Ovary (tissue), 9 donors: ENCODE results near the gene PTPRG. TPM values are rescaled to one million over a fixed set of nuclear protein-coding genes. Genes with fewer than 3 reads are reported as not detected.

Experiments used
- DNase-seq, 5 donors: peaks; one replicate each; pipeline ENCODE4 v3.0.0-alpha.2; 2019 to 2020
- H3K27ac ChIP-seq, 2 donors: fragments of 200-600 bp; one replicate each; pipeline versions ENCODE4 v1.5.1 to v1.8.0; 2019 to 2022
- H3K27me3 ChIP-seq: fragments of 200-600 bp; one replicate; pipeline ENCODE4 v1.8.0; 2022
- H3K36me3 ChIP-seq: fragments of 200-600 bp; sonication (generic); one replicate; pipeline ENCODE4 v1.5.1; 2019
- H3K4me1 ChIP-seq: one replicate; pipeline ENCODE4 v1.8.1; 2013; ENCODE audit warnings: mild to moderate bottlenecking, moderate library complexity; ENCODE audit not compliant: insufficient read depth
- H3K4me3 ChIP-seq: fragments of 200-600 bp; sonication (generic); one replicate; pipeline ENCODE4 v1.5.1; 2017
- H3K9me3 ChIP-seq, 2 donors: fragments of 200-600 bp in 1 of 2; sonication (generic) in 1 of 2; one replicate each; pipeline versions ENCODE4 v1.5.1 to v1.8.1; 2013 to 2019; ENCODE audit warnings: mild to moderate bottlenecking in 1 of 2, moderate library complexity in 1 of 2
- CTCF ChIP-seq, 3 donors: fragments of 450-650 bp in 2 of 3; fragments of 200-600 bp in 1 of 3; IDR thresholded peaks; one replicate each; pipeline versions ENCODE4 v1.5.1 to v1.8.0; 2016 to 2022; ENCODE audit warnings: antibody characterized with exemption in 3 of 3, mild to moderate bottlenecking in 1 of 3
- EP300 ChIP-seq: sonication (generic); formaldehyde crosslinking; IDR thresholded peaks from one replicate; pipeline ENCODE4 v1.6.1; 2017; ENCODE audit warnings: antibody characterized with exemption
- POLR2A ChIP-seq: fragments of 450-650 bp; IDR thresholded peaks from one replicate; pipeline ENCODE4 v1.6.1; 2017; ENCODE audit warnings: antibody characterized with exemption, mild to moderate bottlenecking, moderate library complexity
- WGBS, 3 donors: extraction: QIAGEN DNeasy Blood & Tissue Kit in 1 of 3; methylation state at CpG; one replicate each; pipeline versions ENCODE4 v1.1.5 to v1.1.7; 2013 to 2017; 5-methylcytosine and 5-hydroxymethylcytosine counted together
- intact Hi-C, 4 donors: fragments of 100-400 bp; cut with DNase I; formaldehyde crosslinking; loops; one replicate each; pipeline versions ENCODE4 v1.11.0 to v1.15.1; 2022 to 2023
- polyA plus RNA-seq, 2 donors: library from polyadenylated mRNA; stranded (reverse); fragments of 200-250 nt in 1 of 2; fragments of 350-450 nt in 1 of 2; fragmentation: Illumina TruSeq in 1 of 2; extraction: RNeasy Lipid Tissue Mini Kit (QIAGEN cat#74804) in 1 of 2; gene quantifications; one replicate each; pipeline ENCODE4 v1.2.3, GENCODE V29; 2013 to 2014
- total RNA-seq, 7 donors: library from RNA; depleted of rRNA in 2 of 7; stranded (reverse); fragments of >200 nt in 2 of 7; fragmentation: NEBNext Ultra II Directional in 3 of 7; extraction: Animal tissue kit (Norgen Biotek cat#: 25700) in 3 of 7; gene quantifications; one replicate each; pipeline versions ENCODE4 v1.1.0 to v1.2.4, GENCODE V29; 2016 to 2023
- donor health status: DM: no; HTN: no; CAD: no; lungs with moderate emphysema.
- donor health status: DM: no; HTN: no; CAD: no.
- donor health status: Bipolar disorder and iron deficiency.
- donor health status: DM: yes; HTN: yes; CAD: no.
- donor health status: DM: no; HTN: no; CAD: no.
- donor health status: DM: yes; HTN: yes; CAD: no.

PTPRG gene
- total and polyA plus RNA-seq, 9 donors: 18.2 to 87.9 (median 47.7) TPM

- Histone ChIP-seq H3K9me3 (no peaks in the 10 kb centered on the region), H3K27me3 (no peaks in the 10 kb centered on the region), H3K4me3 (no peak overlapping the region), H3K4me1 (peaks cover 2% of the 10 kb centered on the region), H3K36me3 (no peaks in the 10 kb centered on the region), H3K27ac (no peak overlapping the region)
- no peak for TF ChIP-seq POLR2A
- TF ChIP-seq EP300: no peak
- TF ChIP-seq CTCF (IDR thresholded peaks at IDR 0.05): no peak
- no peak for DNase-seq
- 77 to 89% (median 89%) methylated on average over 2 of the region's 2 CpGs for WGBS, 3 donors
- intact Hi-C loops: loop anchor here in 3 of 4 donors (5.0 kb wide), 1 partner anchor 330 kb away; no protein-coding TSS in a partner anchor
Measured at GRCh38 chr3:61857297-61857696, 295.9 kb downstream of the PTPRG start.

GRCh38 chr3:61858054-61858453, 296.7 kb downstream of the PTPRG start:
- H3K4me3 ChIP-seq: no peak overlapping the region
- no peaks in the 10 kb centered on the region for H3K36me3 ChIP-seq
- 1 to 4% (median 3%) methylated on average over 2 of the region's 2 CpGs for whole genome bisulfite sequencing, 3 donors
- H3K4me1 ChIP-seq: peaks cover 2% of the 10 kb centered on the region
- TF ChIP-seq EP300: no peak
- TF ChIP-seq POLR2A: no peak
- no peak for TF ChIP-seq CTCF (IDR thresholded peaks at IDR 0.05)
- intact Hi-C loops: loop anchor here in 3 of 4 donors (5.0 kb wide), 1 partner anchor 329 kb away; no protein-coding TSS in a partner anchor
- H3K9me3 ChIP-seq: no peaks in the 10 kb centered on the region
- no peak for DNase-seq
- H3K27me3 ChIP-seq: no peaks in the 10 kb centered on the region
- no peak overlapping the region for H3K27ac ChIP-seq

- no peak for DNase-seq
- TF ChIP-seq CTCF (IDR thresholded peaks at IDR 0.05) (no peak), POLR2A (no peak), EP300 (no peak)
- Histone ChIP-seq H3K4me3 (no peak overlapping the region), H3K27me3 (no peaks in the 10 kb centered on the region), H3K27ac (no peak overlapping the region), H3K36me3 (no peaks in the 10 kb centered on the region), H3K4me1 (no peaks in the 10 kb centered on the region), H3K9me3 (no peaks in the 10 kb centered on the region)
- intact Hi-C loops: loop anchor here in 1 of 4 donors (10.0 kb wide), 1 partner anchor 323 kb away; no protein-coding TSS in a partner anchor
- 88 to 98% (median 96%) methylated on average over 1 of the region's 1 CpG for WGBS, 3 donors
Measured at GRCh38 chr3:61861410-61861809, 300.0 kb downstream of the PTPRG start.

GRCh38 chr3:61862614-61863289, 301.4 kb downstream of the PTPRG start:
- no peak for DNase-seq
- TF ChIP-seq CTCF (IDR thresholded peaks at IDR 0.05): no peak
- no peak for TF ChIP-seq EP300
- TF ChIP-seq POLR2A: no peak
- Histone ChIP-seq H3K4me1 (no peaks in the 10 kb centered on the region), H3K27ac (no peak overlapping the region), H3K27me3 (no peaks in the 10 kb centered on the region), H3K4me3 (no peak overlapping the region), H3K36me3 (no peaks in the 10 kb centered on the region), H3K9me3 (no peaks in the 10 kb centered on the region)
- intact Hi-C loops: loop anchor here in 1 of 4 donors (10.0 kb wide), 1 partner anchor 322 kb away; no protein-coding TSS in a partner anchor
- 74 to 78% (median 76%) methylated on average over 7 of the region's 7 CpGs for WGBS, 3 donors
